ENCODE data around the gene STUB1.

GRCh38 chr16:634051-634670, 46.0 kb upstream of the STUB1 start:
- TF ChIP-seq CTCF (conservative IDR thresholded peaks at IDR 0.05) (no peak), ZFX (IDR thresholded peaks at IDR 0.05) (no peak)

All from C4-2B (cell line).